ENCODE results near the gene CTBP1. TPM values are rescaled to one million over a fixed set of nuclear protein-coding genes. Genes with fewer than 3 reads are reported as not detected.

Gene CTBP1
- total RNA-seq, 1 experiment from 2014 or later, result 136 TPM

GRCh38 chr4:1172971-1173757 is 75.8 kb downstream of the CTBP1 start:
- no peak overlapping the region for H2BK15ac ChIP-seq (ENCODE audit: low read depth, low read length)
- DNase-seq, result peak; percentile 59
- H3K4ac ChIP-seq (ENCODE audit: low read depth, low read length), result no peak overlapping the region
- H3K79me1 ChIP-seq (ENCODE audit: insufficient read depth, low read depth, low read length, poor library complexity, severe bottlenecking), result no peaks in the 10 kb centered on the region
- H2BK5ac ChIP-seq (ENCODE audit: insufficient read length, low read length), result no peak overlapping the region
- no peak overlapping the region for H4K91ac ChIP-seq (ENCODE audit: insufficient read length, low read depth, low read length)
- H3K14ac ChIP-seq (ENCODE audit: insufficient read depth, low read length), result no peak overlapping the region; the same call in 1 of the 2 replicates
- H2BK12ac ChIP-seq (ENCODE audit: insufficient read length, low read depth, low read length), result no peak overlapping the region
- H2AFZ ChIP-seq (ENCODE audit: low read length), result no peak overlapping the region
- no peak overlapping the region for H4K8ac ChIP-seq (replicated peaks; ENCODE audit: insufficient read length, low read depth, low read length)
- H3K27ac ChIP-seq (ENCODE audit: insufficient read length, low read depth, low read length), result no peak overlapping the region
- no peak overlapping the region for H3K9ac ChIP-seq (ENCODE audit: extremely low read depth, insufficient read length, low read length)
- H2BK120ac ChIP-seq (ENCODE audit: low read depth, low read length, poor library complexity, severe bottlenecking), result no peak overlapping the region
- no peaks in the 10 kb centered on the region; a peak in 1 of 5 replicates for H3K9me3 Mint-ChIP-seq
- H3K23me2 ChIP-seq (ENCODE audit: insufficient read length, low read depth, low read length, poor library complexity, severe bottlenecking), result peaks cover 11% of the 10 kb centered on the region
- no peaks in the 10 kb centered on the region for H3K36me3 Mint-ChIP-seq (ENCODE audit: insufficient read depth in 1 of 3, low read depth in 3 of 3)
- TF ChIP-seq CTCF (conservative IDR thresholded peaks at IDR 0.05), result no peak
- H3K79me2 ChIP-seq (ENCODE audit: insufficient read depth, low read length), result no peaks in the 10 kb centered on the region
- no peaks in the 10 kb centered on the region for H3K9me3 ChIP-seq (ENCODE audit: control insufficient read depth, low read depth, low read length)
- H3K27me3 ChIP-seq (ENCODE audit: insufficient read depth, low read length), result peaks cover 45% of the 10 kb centered on the region; the same call in 1 of the 2 replicates
- H3T11ph ChIP-seq (ENCODE audit: low read length), result no peak overlapping the region
- H3K27me3 Mint-ChIP-seq (ENCODE audit: low read depth), result peaks cover 84% of the 10 kb centered on the region
- H3K23ac ChIP-seq (ENCODE audit: insufficient read length, low read depth, low read length), result no peak overlapping the region
- no peak overlapping the region for H3K56ac ChIP-seq (ENCODE audit: insufficient read length, low read depth, low read length)
- H3K4me1 Mint-ChIP-seq, result peaks cover 0 to 5% of the 10 kb centered on the region in 2 experiments; a peak in 1 of 4 replicates
- WGBS (ENCODE audit: extremely low coverage, insufficient read length, low lambda C conversion rate), result no CpG with 5 or more reads among the region's 20 CpGs
- no peaks in the 10 kb centered on the region for H3K4me1 ChIP-seq (ENCODE audit: insufficient read depth, low read length)
- H3K4me2 ChIP-seq (ENCODE audit: insufficient read depth, insufficient read length, low read length), result peak overlapping the region; percentile 30
- H4K5ac ChIP-seq (ENCODE audit: insufficient read length, low read depth, low read length), result no peak overlapping the region
- H3K27ac Mint-ChIP-seq, result no peak overlapping the region
- H3K4me3 Mint-ChIP-seq, result peak overlapping the region in 1 of 2 experiments; percentile 62; a peak in 1 of 5 replicates
- no peak overlapping the region for H2AK5ac ChIP-seq (ENCODE audit: insufficient read length, low read length)
- H2BK20ac ChIP-seq (ENCODE audit: low read depth, low read length, poor library complexity, severe bottlenecking), result no peak overlapping the region
- no peaks in the 10 kb centered on the region for H4K20me1 ChIP-seq (ENCODE audit: control insufficient read depth, insufficient read depth, insufficient read length)
- H3K18ac ChIP-seq (ENCODE audit: insufficient read length, low read depth, low read length), result no peak overlapping the region

Measured in H9 (cell line).